Left ventricle myocardium inferior (tissue), 1 donor: ENCODE measurements around the gene AACS. TPM values are rescaled to one million over a fixed set of nuclear protein-coding genes. Genes with fewer than 3 reads are reported as not detected.

Source experiments
- DNase-seq: peaks from one replicate; pipeline ENCODE4 v3.0.0-alpha.2; 2020
- H3K27ac ChIP-seq: fragments of 200-600 bp; replicated peaks from 2 replicates; pipeline ENCODE4 v1.8.0; 2021
- H3K27me3 ChIP-seq: fragments of 200-600 bp; 2 replicates; pipeline ENCODE4 v1.8.0; 2021; ENCODE audit warnings: low read depth
- H3K36me3 ChIP-seq: fragments of 200-600 bp; 2 replicates; pipeline ENCODE4 v1.8.0; 2021
- H3K4me1 ChIP-seq: fragments of 200-600 bp; 2 replicates; pipeline ENCODE4 v1.8.0; 2021
- H3K4me3 ChIP-seq: fragments of 200-600 bp; 2 replicates; pipeline ENCODE4 v1.8.0; 2021; ENCODE audit warnings: mild to moderate bottlenecking, moderate library complexity
- H3K9me3 ChIP-seq: fragments of 200-600 bp; replicated peaks from 2 replicates; pipeline ENCODE4 v1.8.0; 2021
- intact Hi-C: fragments of 100-400 bp; cut with micrococcal nuclease; formaldehyde crosslinking; loops from one replicate; pipeline ENCODE4 v1.11.0; 2022
- total RNA-seq: library from RNA; stranded (reverse); fragmentation: NEBNext Ultra II Directional; extraction: Animal tissue kit (Norgen Biotek cat#: 25700); gene quantifications from one replicate; pipeline ENCODE4 v1.2.1, GENCODE V29; 2021
- TF ChIP-seq, protein P1 (sequence below): fragments of 200-600 bp; IDR thresholded peaks from 2 replicates; pipeline ENCODE4 v1.8.0; 2021; ENCODE audit warnings: antibody characterized with exemption, mild to moderate bottlenecking, borderline replicate concordance
- donor health status: DM: no; HTN: yes; CAD: no; lungs with severe emphysema.

AACS gene
- total RNA-seq, 1 donor from 2014 or later: 11.5 TPM

DNA sequence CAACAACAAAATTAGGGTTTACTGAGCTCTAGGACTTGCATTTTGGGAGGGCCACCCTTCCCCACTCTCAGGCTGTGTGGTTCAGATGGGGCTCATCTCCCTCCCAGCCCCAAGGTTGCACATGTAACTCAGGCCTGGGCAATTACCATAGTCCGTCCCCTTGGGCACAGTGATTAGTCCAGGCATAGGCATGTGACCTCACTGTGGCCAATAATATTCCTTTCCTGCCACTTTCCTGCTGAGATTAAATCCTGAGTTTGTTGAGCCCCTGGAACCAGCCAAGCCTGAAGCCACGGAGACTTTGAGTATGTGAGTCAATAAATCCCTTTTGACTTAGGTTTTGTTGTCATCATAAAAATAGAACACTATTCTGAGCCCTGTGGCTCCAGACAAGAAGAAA, 113.0 kb downstream of the AACS start:
- no peak overlapping the region for H3K4me3 ChIP-seq
- DNase-seq: no peak
- no peaks in the 10 kb centered on the region for H3K36me3 ChIP-seq
- no peak overlapping the region for H3K27ac ChIP-seq
- intact Hi-C loops: no loop called here
- TF ChIP-seq, protein P1, sequence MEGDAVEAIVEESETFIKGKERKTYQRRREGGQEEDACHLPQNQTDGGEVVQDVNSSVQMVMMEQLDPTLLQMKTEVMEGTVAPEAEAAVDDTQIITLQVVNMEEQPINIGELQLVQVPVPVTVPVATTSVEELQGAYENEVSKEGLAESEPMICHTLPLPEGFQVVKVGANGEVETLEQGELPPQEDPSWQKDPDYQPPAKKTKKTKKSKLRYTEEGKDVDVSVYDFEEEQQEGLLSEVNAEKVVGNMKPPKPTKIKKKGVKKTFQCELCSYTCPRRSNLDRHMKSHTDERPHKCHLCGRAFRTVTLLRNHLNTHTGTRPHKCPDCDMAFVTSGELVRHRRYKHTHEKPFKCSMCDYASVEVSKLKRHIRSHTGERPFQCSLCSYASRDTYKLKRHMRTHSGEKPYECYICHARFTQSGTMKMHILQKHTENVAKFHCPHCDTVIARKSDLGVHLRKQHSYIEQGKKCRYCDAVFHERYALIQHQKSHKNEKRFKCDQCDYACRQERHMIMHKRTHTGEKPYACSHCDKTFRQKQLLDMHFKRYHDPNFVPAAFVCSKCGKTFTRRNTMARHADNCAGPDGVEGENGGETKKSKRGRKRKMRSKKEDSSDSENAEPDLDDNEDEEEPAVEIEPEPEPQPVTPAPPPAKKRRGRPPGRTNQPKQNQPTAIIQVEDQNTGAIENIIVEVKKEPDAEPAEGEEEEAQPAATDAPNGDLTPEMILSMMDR: no peak
- peaks cover 8% of the 10 kb centered on the region for H3K9me3 ChIP-seq
- peaks cover 7% of the 10 kb centered on the region for H3K4me1 ChIP-seq
- peaks cover 26% of the 10 kb centered on the region for H3K27me3 ChIP-seq

DNA sequence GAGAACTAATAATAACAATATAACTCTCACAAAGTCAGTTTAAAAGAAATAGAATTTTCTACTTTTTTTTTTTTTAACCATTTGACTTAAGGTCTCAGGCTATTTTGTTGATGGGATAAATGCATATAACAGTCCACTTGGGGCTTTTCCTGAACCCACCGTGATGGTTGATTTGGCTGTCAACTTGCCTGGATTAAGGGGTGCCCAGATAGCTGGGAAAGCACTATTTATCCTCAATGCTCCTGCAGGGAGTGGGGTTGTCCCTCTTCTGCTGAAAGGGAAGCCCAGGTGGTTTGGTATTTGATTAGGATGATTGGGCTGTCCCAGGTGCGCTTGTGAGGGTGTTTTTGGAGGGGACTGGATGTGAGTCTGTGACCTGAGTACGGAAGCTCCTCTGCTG, 114.9 kb downstream of the AACS start:
- Histone ChIP-seq H3K36me3 (no peaks in the 10 kb centered on the region), H3K9me3 (peaks cover 5% of the 10 kb centered on the region), H3K27ac (no peak overlapping the region), H3K4me1 (peaks cover 9% of the 10 kb centered on the region), H3K27me3 (peaks cover 45% of the 10 kb centered on the region), H3K4me3 (no peak overlapping the region)
- TF ChIP-seq, protein P1: no peak
- DNase-seq: no peak
- intact Hi-C loops: loop anchor here (10.0 kb wide), 2 partner anchors 225 to 1565 kb away; no protein-coding TSS in a partner anchor

DNA sequence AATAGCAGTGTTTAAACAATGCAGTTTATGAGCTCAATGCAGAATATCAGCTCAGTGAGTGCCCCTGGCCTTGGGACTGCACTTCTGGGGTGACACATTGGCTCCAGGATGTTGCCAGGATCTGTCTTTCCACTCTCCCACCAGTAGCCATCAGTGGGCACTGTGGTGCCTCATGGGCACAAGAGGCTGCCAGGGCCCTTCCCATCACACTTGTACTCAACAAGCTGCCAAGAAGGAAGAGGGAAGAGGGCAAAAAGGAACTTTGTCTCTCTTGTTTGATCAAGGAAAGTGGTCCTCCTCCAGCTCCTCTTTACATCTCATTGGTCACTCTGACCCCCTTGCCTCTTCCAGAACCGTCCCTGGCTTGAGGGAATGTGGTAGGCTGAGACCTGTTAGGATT, 115.9 kb downstream of the AACS start:
- Histone ChIP-seq H3K36me3 (no peaks in the 10 kb centered on the region), H3K4me3 (no peak overlapping the region), H3K9me3 (no peaks in the 10 kb centered on the region), H3K4me1 (peaks cover 14% of the 10 kb centered on the region), H3K27me3 (peaks cover 53% of the 10 kb centered on the region), H3K27ac (no peak overlapping the region)
- intact Hi-C loops: loop anchor here (10.0 kb wide), 2 partner anchors 224 to 1564 kb away; no protein-coding TSS in a partner anchor
- DNase-seq: no peak
- TF ChIP-seq, protein P1: no peak

DNA sequence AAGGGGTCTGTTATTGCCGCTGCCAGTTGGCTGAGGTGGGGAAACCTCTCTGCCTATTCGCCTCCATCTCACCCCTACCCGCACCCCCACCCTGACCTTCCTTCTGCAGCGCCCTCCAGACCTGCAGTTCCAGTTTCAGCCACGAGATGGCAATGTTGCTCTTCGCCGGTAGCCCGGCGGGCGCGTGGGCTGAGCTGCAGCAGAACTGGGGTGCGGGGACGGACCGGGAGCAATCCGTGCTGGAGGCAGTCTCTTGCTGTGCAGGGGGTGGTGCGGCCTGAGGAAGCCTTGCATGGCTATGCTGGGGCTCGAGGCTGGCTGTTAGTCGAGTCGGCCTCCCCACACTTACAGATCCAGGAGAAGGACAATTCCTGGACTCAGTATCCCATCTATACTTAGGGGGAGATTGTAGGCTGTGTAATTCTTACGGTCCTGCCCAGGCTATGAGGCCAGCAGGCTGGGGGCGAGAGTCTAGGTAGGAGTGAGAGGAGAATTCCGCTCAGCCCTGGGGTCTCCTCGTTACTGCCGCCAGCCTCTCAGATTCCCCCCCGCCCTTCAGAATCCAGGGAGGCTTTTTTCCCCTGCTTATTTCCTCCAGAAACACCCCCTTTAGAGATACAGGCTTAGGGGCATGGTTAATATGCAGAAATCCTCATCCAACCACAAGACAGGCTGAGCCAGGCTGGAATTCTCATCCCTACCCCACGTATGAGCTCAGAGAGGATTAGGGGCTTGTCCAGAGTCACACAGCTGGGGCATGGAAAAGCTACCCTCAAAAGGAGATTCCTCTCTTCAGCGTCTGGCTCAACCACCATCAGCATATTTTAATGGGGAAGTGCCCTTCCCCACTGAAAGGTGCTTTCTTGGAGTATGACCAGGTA, 118.2 kb downstream of the AACS start:
- intact Hi-C loops: loop anchor here (10.0 kb wide), 2 partner anchors 221 to 1561 kb away; no protein-coding TSS in a partner anchor

DNA sequence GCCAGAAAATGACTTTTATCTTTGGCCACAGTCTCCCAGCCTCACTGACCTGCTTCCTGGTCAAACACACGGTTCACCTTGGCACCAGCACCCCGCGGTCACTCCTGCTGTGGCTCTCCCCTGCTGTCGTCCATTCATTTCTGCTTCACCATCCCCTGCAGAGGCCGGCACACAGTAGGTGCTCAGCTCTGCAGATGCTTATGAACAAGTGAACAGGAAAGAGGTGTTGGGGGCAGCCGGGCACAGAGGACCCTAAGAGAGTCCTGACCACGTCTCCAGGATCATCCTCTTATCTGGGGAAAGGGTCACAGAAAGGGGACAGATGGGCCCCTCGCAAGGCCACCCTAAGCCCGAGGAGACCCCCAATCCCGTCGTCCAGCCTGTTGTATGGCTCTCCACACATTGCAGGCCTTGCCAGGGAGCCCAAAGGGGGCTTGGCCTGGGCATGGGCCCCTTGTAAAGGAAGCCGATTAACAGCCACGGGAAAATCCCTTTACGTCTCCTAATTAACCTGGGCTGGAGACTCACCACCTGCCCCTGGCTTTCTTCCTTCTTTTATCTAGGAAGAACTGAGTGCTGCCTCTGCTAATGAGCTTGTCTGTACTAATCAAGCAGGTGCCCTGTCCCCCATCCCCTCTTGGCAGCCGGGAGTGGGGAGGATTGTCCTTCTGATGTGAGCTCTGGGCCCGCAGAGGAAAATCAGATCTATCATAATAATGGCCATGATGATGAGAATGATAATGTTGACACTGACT, 119.2 kb downstream of the AACS start:
- TF ChIP-seq, protein P1: no peak
- Histone ChIP-seq H3K4me1 (peaks cover 30% of the 10 kb centered on the region), H3K9me3 (no peaks in the 10 kb centered on the region), H3K27me3 (peaks cover 81% of the 10 kb centered on the region), H3K36me3 (no peaks in the 10 kb centered on the region), H3K4me3 (no peak overlapping the region), H3K27ac (no peak overlapping the region)
- intact Hi-C loops: loop anchor here (10.0 kb wide), 2 partner anchors 220 to 1560 kb away; no protein-coding TSS in a partner anchor
- DNase-seq: no peak

More for the DNA sequence above, 118.2 kb downstream of the AACS start:
- H3K36me3 ChIP-seq: no peaks in the 10 kb centered on the region
- TF ChIP-seq, protein P1: peak; percentile 99
- H3K27me3 ChIP-seq: peaks cover 72% of the 10 kb centered on the region
- H3K27ac ChIP-seq: no peak overlapping the region
- no peaks in the 10 kb centered on the region for H3K9me3 ChIP-seq
- peak; percentile 73 for DNase-seq
- H3K4me1 ChIP-seq: peaks cover 30% of the 10 kb centered on the region
- peak overlapping the region; percentile 29 for H3K4me3 ChIP-seq
